Natural killer cell (primary cell): ENCODE measurements around the gene KIRREL3. TPM values are rescaled to one million over a fixed set of nuclear protein-coding genes. Genes with fewer than 3 reads are reported as not detected.

Experiments
- ATAC-seq, 3 donors: fragments of 150-1000 bp in 2 of 3; fragments of 200-7000 bp in 1 of 3; cut with Tn5 transposase; 1 replicate in 1 of 3; 2 replicates in 2 of 3; pipeline ENCODE4 v1.10.0; 2021; ENCODE audit warnings: mild to moderate bottlenecking in 2 of 3, moderate library complexity in 2 of 3
- DNase-seq, 2 donors: peaks; one replicate each; pipeline versions ENCODE4 v3.0.0 to v3.0.0-alpha.2; 2013 to 2021; ENCODE audit warnings: mixed read lengths in 1 of 2
- H3K27ac ChIP-seq: one replicate; pipeline ENCODE4 v1.5.1; 2013; ENCODE audit warnings: mild to moderate bottlenecking, low read length
- H3K27me3 ChIP-seq: one replicate; pipeline ENCODE4 v1.6.1; 2013; ENCODE audit warnings: low read length; ENCODE audit not compliant: control insufficient read depth, insufficient read depth
- H3K36me3 ChIP-seq: one replicate; pipeline ENCODE4 v1.6.1; 2013; ENCODE audit warnings: low read length; ENCODE audit not compliant: control insufficient read depth, insufficient read depth
- H3K4me1 ChIP-seq: one replicate; pipeline ENCODE4 v1.6.1; 2013; ENCODE audit warnings: low read length; ENCODE audit not compliant: control insufficient read depth, insufficient read depth
- H3K4me3 ChIP-seq: one replicate; pipeline ENCODE4 v1.5.1; 2013; ENCODE audit warnings: low read length
- H3K9me3 ChIP-seq: one replicate; pipeline ENCODE4 v1.6.1; 2013; ENCODE audit warnings: low read length; ENCODE audit not compliant: control insufficient read depth, insufficient read depth
- H3K27ac Mint-ChIP-seq, 2 donors: one replicate each; pipeline ENCODE4 v1.8.0; 2022; ENCODE audit warnings: mild to moderate bottlenecking in 2 of 2, mixed read lengths in 2 of 2, moderate library complexity in 1 of 2
- H3K27me3 Mint-ChIP-seq, 2 donors: one replicate each; pipeline ENCODE4 v1.8.0; 2022; ENCODE audit warnings: low read depth in 2 of 2, mixed read lengths in 2 of 2
- H3K36me3 Mint-ChIP-seq: one replicate; pipeline ENCODE4 v1.8.0; 2022; ENCODE audit warnings: mixed read lengths
- H3K4me1 Mint-ChIP-seq, 2 donors: one replicate each; pipeline ENCODE4 v1.8.0; 2022; ENCODE audit warnings: mixed read lengths in 2 of 2
- H3K4me3 Mint-ChIP-seq: one replicate; pipeline ENCODE4 v1.8.0; 2022; ENCODE audit warnings: mild to moderate bottlenecking, moderate library complexity, mixed read lengths
- H3K9me3 Mint-ChIP-seq, 2 donors: one replicate each; pipeline ENCODE4 v1.8.0; 2022; ENCODE audit warnings: mixed read lengths in 2 of 2
- CTCF ChIP-seq: fragments of 200-600 bp; IDR thresholded peaks from one replicate; pipeline ENCODE4 v1.8.0; 2022; ENCODE audit warnings: antibody characterized with exemption
- WGBS: methylation state at CpG from one replicate; pipeline ENCODE4 v1.1.7; 2013; ENCODE audit warnings: missing lambda C conversion rate; ENCODE audit not compliant: insufficient coverage; 5-methylcytosine and 5-hydroxymethylcytosine counted together
- intact Hi-C: fragments of 100-400 bp; cut with micrococcal nuclease; formaldehyde crosslinking; loops from one replicate; pipeline ENCODE4 v1.14.2; 2022
- total RNA-seq, 4 donors: library from RNA; stranded (reverse); fragments of 120-200 nt in 1 of 4; gene quantifications; one replicate each; pipeline versions ENCODE4 v1.2.3 to v1.2.4, GENCODE V29; 2013 to 2022

Gene KIRREL3
- total RNA-seq, 3 donors from 2014 or later (not counting 1 experiment from before 2014, with no cell fraction given) = not detected

GRCh38 chr11:126407682-126408288 lies 592.8 kb downstream of the KIRREL3 start:
- no peak for ATAC-seq
- no peaks in the 10 kb centered on the region for H3K9me3 Mint-ChIP-seq
- intact Hi-C loops = no loop called here

GRCh38 chr11:126407101-126407521 lies 593.5 kb downstream of the KIRREL3 start:
- DNase-seq (no peak), ATAC-seq (no peak)
- Histone ChIP-seq H3K4me1 (no peaks in the 10 kb centered on the region), H3K27me3 (no peaks in the 10 kb centered on the region), H3K4me3 (no peak overlapping the region), H3K9me3 (no peaks in the 10 kb centered on the region), H3K27ac (no peak overlapping the region), H3K36me3 (peaks cover 23% of the 10 kb centered on the region)
- Mint-ChIP-seq H3K36me3 (peaks cover 8% of the 10 kb centered on the region), H3K4me1 (peaks cover 14 to 29% of the 10 kb centered on the region in 2 donors), H3K4me3 (no peak overlapping the region), H3K27me3 (no peaks in the 10 kb centered on the region), H3K9me3 (no peaks in the 10 kb centered on the region), H3K27ac (peak overlapping the region in 1 of 2 donors; percentile 13)
- no peak for TF ChIP-seq CTCF
- WGBS = 76% methylated on average over 12 of the region's 12 CpGs
- intact Hi-C loops = no loop called here

More at GRCh38 chr11:126407682-126408288, 592.8 kb downstream of the KIRREL3 start:
- Histone ChIP-seq H3K4me3 (no peak overlapping the region), H3K9me3 (no peaks in the 10 kb centered on the region), H3K27me3 (no peaks in the 10 kb centered on the region), H3K27ac (no peak overlapping the region), H3K4me1 (no peaks in the 10 kb centered on the region), H3K36me3 (peaks cover 25% of the 10 kb centered on the region)
- Mint-ChIP-seq H3K4me3 (no peak overlapping the region), H3K27ac (no peak overlapping the region), H3K4me1 (peaks cover 14 to 30% of the 10 kb centered on the region in 2 donors), H3K36me3 (peaks cover 8% of the 10 kb centered on the region), H3K27me3 (no peaks in the 10 kb centered on the region)
- no peak for DNase-seq
- WGBS = 90% methylated on average over 15 of the region's 15 CpGs
- TF ChIP-seq CTCF = no peak

GRCh38 chr11:126406368-126406767 lies 594.2 kb downstream of the KIRREL3 start:
- H3K4me3 Mint-ChIP-seq = no peak overlapping the region

More at GRCh38 chr11:126406368-126406767, 594.2 kb downstream of the KIRREL3 start:
- ATAC-seq (no peak), DNase-seq (no peak)
- peaks cover 14 to 31% of the 10 kb centered on the region in 2 donors for H3K4me1 Mint-ChIP-seq
- TF ChIP-seq CTCF = no peak
- 98% methylated on average over 8 of the region's 8 CpGs for WGBS
- H3K36me3 Mint-ChIP-seq = peaks cover 8% of the 10 kb centered on the region
- peaks cover 22% of the 10 kb centered on the region for H3K36me3 ChIP-seq
- no peak overlapping the region for H3K27ac ChIP-seq
- no peaks in the 10 kb centered on the region for H3K9me3 Mint-ChIP-seq
- H3K27me3 ChIP-seq = no peaks in the 10 kb centered on the region
- H3K27ac Mint-ChIP-seq = peak overlapping the region in 1 of 2 donors; percentile 13
- no peaks in the 10 kb centered on the region for H3K4me1 ChIP-seq
- H3K9me3 ChIP-seq = no peaks in the 10 kb centered on the region
- H3K4me3 ChIP-seq = no peak overlapping the region
- no peaks in the 10 kb centered on the region for H3K27me3 Mint-ChIP-seq
- intact Hi-C loops = no loop called here
